Panc1 (cell line): ENCODE measurements around the gene UNC80. TPM values are rescaled to one million over a fixed set of nuclear protein-coding genes. Genes with fewer than 3 reads are reported as not detected.

ENCODE experiments used
- ATAC-seq: fragments of 200-7000 bp; cut with Tn5 transposase; 2 replicates; pipeline ENCODE4 v1.9.1; 2020; ENCODE audit warnings: mild to moderate bottlenecking, moderate library complexity
- BruUV-seq: library from RNA; stranded (reverse); fragments of 400-500 nt; replicated peaks from 2 replicates; lab custom pipeline; 2021; lab: Mats Ljungman, UMichigan
- CTCF ChIA-PET: fragments of 300-600 bp; sonication (Branson Sonifier 250); formaldehyde crosslinking; loops from one replicate; lab custom pipeline; 2022; ENCODE audit warnings: antibody characterized with exemption; lab: Charles Lee
- POLR2A ChIA-PET: fragments of 300-600 bp; sonication (Branson Sonifier 250); formaldehyde crosslinking; loops from one replicate; lab custom pipeline; 2022; ENCODE audit warnings: antibody characterized with exemption; lab: Charles Lee
- DNase-seq: peaks from one replicate; pipeline ENCODE4 v3.0.0-alpha.2; 2010; ENCODE audit warnings: low read depth, low spot score
- H3K27ac ChIP-seq: 2 replicates; pipeline ENCODE4 v1.5.1; 2011; ENCODE audit warnings: mild to moderate bottlenecking, low read length, inconsistent platforms
- H3K27me3 ChIP-seq: fragments of 200-500 bp; sonication (Bioruptor generic); 2 replicates; pipeline ENCODE4 v1.6.0; 2014; ENCODE audit warnings: low read length, inconsistent platforms; ENCODE audit not compliant: control insufficient read depth, insufficient read depth
- H3K36me3 ChIP-seq: fragments of 200-500 bp; sonication (Bioruptor generic); 2 replicates; pipeline ENCODE4 v1.5.1; 2014; ENCODE audit warnings: inconsistent platforms, mild to moderate bottlenecking, low read length, moderate library complexity; ENCODE audit not compliant: control insufficient read depth, insufficient read depth
- H3K4me1 ChIP-seq: 2 replicates; pipeline ENCODE4 v1.5.1; 2011; ENCODE audit warnings: inconsistent platforms, mild to moderate bottlenecking, low read length, moderate library complexity; ENCODE audit not compliant: control insufficient read depth, insufficient read depth
- H3K4me3 ChIP-seq, 2 experiments: 2 replicates each; pipeline ENCODE4 v1.5.1; 2011 to 2012; ENCODE audit warnings: low read depth in 2 of 2, low read length in 2 of 2, mild to moderate bottlenecking in 2 of 2, inconsistent platforms in 1 of 2, moderate library complexity in 1 of 2
- H3K9me3 ChIP-seq: fragments of 200-500 bp; sonication (Bioruptor generic); 2 replicates; pipeline ENCODE4 v1.5.1; 2014; ENCODE audit warnings: low read depth, mild to moderate bottlenecking, inconsistent platforms, low read length, moderate library complexity; ENCODE audit not compliant: control insufficient read depth, insufficient read depth
- POLR2AphosphoS5 ChIP-seq: IDR thresholded peaks from 2 replicates; pipeline ENCODE4 v1.6.1; 2012; ENCODE audit warnings: mild to moderate bottlenecking, low read depth, low read length, moderate library complexity
- SIN3A ChIP-seq: IDR thresholded peaks from 2 replicates; pipeline ENCODE4 v1.6.1; 2012; ENCODE audit warnings: low read depth, mild to moderate bottlenecking, low read length, moderate library complexity, borderline replicate concordance; ENCODE audit not compliant: insufficient read depth
- TCF7L2 ChIP-seq: IDR thresholded peaks from 2 replicates; pipeline ENCODE4 v1.6.1; 2011; ENCODE audit warnings: mild to moderate bottlenecking, low read depth, low read length, inconsistent platforms
- in situ Hi-C: cut with HindIII; loops from 2 replicates; pipeline ENCODE4 v1.10.0; 2016; ENCODE audit warnings: low sequenced_read_pairs, low pct_unique_long_range_greater_than_20kb
- intact Hi-C: fragments of 100-400 bp; cut with micrococcal nuclease; formaldehyde crosslinking; loops from one replicate; pipeline ENCODE4 v1.10.0; 2022; ENCODE audit not compliant: unreplicated experiment
- total RNA-seq: library from RNA; stranded (reverse); gene quantifications from one replicate; pipeline ENCODE4 v1.2.1, GENCODE V29; 2021; ENCODE audit not compliant: unreplicated experiment
- TF ChIP-seq, protein P1 (sequence below): fragments of 450-650 bp; IDR thresholded peaks from 2 replicates; pipeline ENCODE4 v1.5.1; 2017; ENCODE audit warnings: mild to moderate bottlenecking
- TF ChIP-seq, protein P2 (sequence below), 2 experiments: IDR thresholded peaks; 2 replicates each; pipeline ENCODE4 v1.6.1; 2011 to 2012; ENCODE audit warnings: low read depth in 2 of 2, control low read depth in 1 of 2, low read length in 1 of 2, mild to moderate bottlenecking in 1 of 2, moderate library complexity in 1 of 2; ENCODE audit not compliant: insufficient read depth in 1 of 2

Gene UNC80
- total RNA-seq, 1 experiment from 2014 or later = 0.08 TPM

DNA sequence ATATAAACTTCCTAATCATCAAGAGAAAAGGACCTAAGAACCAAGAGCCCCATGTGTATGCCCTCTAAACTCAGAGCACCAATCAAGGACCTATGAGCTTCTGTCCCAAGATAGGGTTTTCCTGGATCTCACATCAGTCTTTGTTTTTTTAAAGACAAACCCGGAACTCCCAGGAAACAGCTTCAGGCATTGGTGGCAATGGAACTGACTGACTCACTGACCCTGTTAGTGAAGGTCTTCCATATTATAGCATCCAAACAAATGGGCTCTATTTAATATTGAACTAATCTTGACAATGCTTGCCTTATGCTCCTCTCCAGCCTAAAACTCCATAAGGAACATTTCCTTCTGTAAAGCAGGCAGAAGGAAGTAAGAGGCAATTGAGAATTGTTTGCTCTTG lies 167.3 kb downstream of the UNC80 start:
- TF ChIP-seq POLR2AphosphoS5 = no peak
- TF ChIP-seq, protein P1, sequence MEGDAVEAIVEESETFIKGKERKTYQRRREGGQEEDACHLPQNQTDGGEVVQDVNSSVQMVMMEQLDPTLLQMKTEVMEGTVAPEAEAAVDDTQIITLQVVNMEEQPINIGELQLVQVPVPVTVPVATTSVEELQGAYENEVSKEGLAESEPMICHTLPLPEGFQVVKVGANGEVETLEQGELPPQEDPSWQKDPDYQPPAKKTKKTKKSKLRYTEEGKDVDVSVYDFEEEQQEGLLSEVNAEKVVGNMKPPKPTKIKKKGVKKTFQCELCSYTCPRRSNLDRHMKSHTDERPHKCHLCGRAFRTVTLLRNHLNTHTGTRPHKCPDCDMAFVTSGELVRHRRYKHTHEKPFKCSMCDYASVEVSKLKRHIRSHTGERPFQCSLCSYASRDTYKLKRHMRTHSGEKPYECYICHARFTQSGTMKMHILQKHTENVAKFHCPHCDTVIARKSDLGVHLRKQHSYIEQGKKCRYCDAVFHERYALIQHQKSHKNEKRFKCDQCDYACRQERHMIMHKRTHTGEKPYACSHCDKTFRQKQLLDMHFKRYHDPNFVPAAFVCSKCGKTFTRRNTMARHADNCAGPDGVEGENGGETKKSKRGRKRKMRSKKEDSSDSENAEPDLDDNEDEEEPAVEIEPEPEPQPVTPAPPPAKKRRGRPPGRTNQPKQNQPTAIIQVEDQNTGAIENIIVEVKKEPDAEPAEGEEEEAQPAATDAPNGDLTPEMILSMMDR = no peak
- ATAC-seq (no peak), DNase-seq (no peak)
- Histone ChIP-seq H3K4me3 (no peak overlapping the region), H3K9me3 (no peaks in the 10 kb centered on the region), H3K27me3 (no peaks in the 10 kb centered on the region), H3K27ac (no peak overlapping the region), H3K4me1 (no peaks in the 10 kb centered on the region), H3K36me3 (no peaks in the 10 kb centered on the region)
- ChIA-PET POLR2A (no interaction called here), CTCF (no interaction called here)
- BruUV-seq = no TSS peak
- intact Hi-C loops (no loop called here), in situ Hi-C loops (no loop called here)

DNA sequence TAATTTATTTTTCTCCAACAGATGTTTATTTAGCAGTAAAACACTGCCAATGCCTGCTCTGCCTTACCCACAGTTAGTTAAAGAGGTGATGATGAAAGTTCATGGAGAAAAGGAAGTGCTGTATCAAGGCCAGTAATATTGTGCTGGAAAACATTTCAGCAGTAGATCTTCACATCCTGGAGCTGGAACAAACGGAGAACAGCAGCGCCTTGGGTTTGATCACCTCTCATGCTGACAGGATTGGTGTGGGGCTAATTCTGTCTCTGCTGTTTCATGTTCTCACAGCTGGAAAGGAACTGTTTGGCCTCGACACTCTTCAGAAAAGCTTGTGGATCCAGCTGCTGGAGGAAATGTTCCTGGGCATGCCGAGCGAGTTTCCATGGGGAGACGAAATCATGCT lies 169.3 kb downstream of the UNC80 start:
- Histone ChIP-seq H3K9me3 (no peaks in the 10 kb centered on the region), H3K27me3 (no peaks in the 10 kb centered on the region), H3K4me3 (no peak overlapping the region), H3K4me1 (no peaks in the 10 kb centered on the region), H3K27ac (no peak overlapping the region), H3K36me3 (no peaks in the 10 kb centered on the region)
- in situ Hi-C loops = no loop called here
- TF ChIP-seq TCF7L2 = no peak
- no peak for TF ChIP-seq POLR2AphosphoS5
- no peak for TF ChIP-seq SIN3A
- TF ChIP-seq, protein P2, sequence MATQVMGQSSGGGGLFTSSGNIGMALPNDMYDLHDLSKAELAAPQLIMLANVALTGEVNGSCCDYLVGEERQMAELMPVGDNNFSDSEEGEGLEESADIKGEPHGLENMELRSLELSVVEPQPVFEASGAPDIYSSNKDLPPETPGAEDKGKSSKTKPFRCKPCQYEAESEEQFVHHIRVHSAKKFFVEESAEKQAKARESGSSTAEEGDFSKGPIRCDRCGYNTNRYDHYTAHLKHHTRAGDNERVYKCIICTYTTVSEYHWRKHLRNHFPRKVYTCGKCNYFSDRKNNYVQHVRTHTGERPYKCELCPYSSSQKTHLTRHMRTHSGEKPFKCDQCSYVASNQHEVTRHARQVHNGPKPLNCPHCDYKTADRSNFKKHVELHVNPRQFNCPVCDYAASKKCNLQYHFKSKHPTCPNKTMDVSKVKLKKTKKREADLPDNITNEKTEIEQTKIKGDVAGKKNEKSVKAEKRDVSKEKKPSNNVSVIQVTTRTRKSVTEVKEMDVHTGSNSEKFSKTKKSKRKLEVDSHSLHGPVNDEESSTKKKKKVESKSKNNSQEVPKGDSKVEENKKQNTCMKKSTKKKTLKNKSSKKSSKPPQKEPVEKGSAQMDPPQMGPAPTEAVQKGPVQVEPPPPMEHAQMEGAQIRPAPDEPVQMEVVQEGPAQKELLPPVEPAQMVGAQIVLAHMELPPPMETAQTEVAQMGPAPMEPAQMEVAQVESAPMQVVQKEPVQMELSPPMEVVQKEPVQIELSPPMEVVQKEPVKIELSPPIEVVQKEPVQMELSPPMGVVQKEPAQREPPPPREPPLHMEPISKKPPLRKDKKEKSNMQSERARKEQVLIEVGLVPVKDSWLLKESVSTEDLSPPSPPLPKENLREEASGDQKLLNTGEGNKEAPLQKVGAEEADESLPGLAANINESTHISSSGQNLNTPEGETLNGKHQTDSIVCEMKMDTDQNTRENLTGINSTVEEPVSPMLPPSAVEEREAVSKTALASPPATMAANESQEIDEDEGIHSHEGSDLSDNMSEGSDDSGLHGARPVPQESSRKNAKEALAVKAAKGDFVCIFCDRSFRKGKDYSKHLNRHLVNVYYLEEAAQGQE (IDR thresholded peaks at IDR 0.05; ENCODE audit: insufficient read depth in 1 of 2, low read depth in 2 of 2, low read length in 1 of 2) = no peak
- TF ChIP-seq, protein P1 = no peak
- DNase-seq (no peak), ATAC-seq (no peak)
- POLR2A ChIA-PET = no interaction called here
- CTCF ChIA-PET = interaction anchor here (1.0 kb wide), 1 partner anchor 10 kb away, joined by 6 read pairs; no protein-coding TSS in a partner anchor
- no TSS peak for BruUV-seq
- intact Hi-C loops = no loop called here
